NB4 (cell line): ENCODE results near the gene VAV2.

Source experiments
- DNase-seq: peaks from one replicate; pipeline ENCODE4 v3.0.0; 2010; ENCODE audit warnings: low read depth
- H3K4me3 ChIP-seq: one replicate; pipeline ENCODE4 v1.5.1; 2011; ENCODE audit warnings: mild to moderate bottlenecking, low read depth, low read length, moderate library complexity
- MYC ChIP-seq: IDR thresholded peaks from 2 replicates; pipeline ENCODE4 v1.6.1; 2011; ENCODE audit warnings: low read depth, low read length
- POLR2A ChIP-seq: IDR thresholded peaks from 2 replicates; pipeline ENCODE4 v1.6.1; 2011; ENCODE audit warnings: mild to moderate bottlenecking; ENCODE audit not compliant: insufficient read length; ENCODE audit errors: extremely low read depth
- TF ChIP-seq, protein P1 (sequence below): IDR thresholded peaks from one replicate; pipeline ENCODE4 v1.5.1; 2012; ENCODE audit warnings: low read depth, low read length
- TF ChIP-seq, protein P2 (sequence below): IDR thresholded peaks from 2 replicates; pipeline ENCODE4 v1.6.1; 2011; ENCODE audit warnings: low read depth, low read length

The VAV2 gene

DNA sequence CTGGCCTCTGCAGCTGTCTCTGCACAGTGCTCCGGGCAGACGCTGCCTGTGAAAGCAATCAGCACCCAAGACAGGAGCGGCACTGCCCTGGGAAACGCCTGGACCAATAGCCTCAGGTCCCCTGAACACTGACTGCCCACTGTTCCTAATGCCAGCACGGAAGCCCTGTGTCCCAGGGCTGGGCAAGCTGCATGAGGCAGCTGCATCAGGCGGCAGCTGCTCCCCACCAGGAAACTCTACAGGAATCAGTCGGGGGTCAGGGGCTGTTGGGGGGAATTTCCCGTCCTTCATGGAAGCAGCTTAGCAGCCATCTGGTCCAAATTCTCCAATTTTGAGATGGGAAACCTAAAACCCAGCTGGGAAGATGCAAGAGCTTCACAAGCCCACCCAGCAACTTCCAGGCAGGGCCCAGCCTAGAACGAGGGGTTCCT lies 118.6 kb downstream of the VAV2 start:
- TF ChIP-seq MYC = no peak
- no peak for DNase-seq
- H3K4me3 ChIP-seq = no peak overlapping the region

DNA sequence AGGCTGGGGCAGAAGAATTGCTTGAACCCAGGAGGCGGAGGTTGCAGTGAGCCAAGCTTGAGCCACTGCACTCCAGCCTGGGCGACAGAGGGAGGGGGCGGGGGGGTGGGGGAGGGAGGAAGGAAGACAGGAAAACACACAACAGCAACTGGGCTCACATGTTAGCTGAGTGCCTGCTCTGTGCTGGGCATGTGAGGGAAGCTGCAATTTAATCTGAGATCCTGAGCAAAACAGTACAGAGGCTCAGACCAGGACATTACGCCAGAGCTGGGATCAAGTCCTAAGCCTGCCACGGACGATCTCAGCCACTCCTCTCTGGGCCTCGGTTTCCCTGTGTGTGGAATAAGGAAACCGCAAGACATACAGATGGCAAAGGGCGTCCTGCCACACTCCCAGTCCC lies 119.1 kb downstream of the VAV2 start:
- TF ChIP-seq, protein P1, sequence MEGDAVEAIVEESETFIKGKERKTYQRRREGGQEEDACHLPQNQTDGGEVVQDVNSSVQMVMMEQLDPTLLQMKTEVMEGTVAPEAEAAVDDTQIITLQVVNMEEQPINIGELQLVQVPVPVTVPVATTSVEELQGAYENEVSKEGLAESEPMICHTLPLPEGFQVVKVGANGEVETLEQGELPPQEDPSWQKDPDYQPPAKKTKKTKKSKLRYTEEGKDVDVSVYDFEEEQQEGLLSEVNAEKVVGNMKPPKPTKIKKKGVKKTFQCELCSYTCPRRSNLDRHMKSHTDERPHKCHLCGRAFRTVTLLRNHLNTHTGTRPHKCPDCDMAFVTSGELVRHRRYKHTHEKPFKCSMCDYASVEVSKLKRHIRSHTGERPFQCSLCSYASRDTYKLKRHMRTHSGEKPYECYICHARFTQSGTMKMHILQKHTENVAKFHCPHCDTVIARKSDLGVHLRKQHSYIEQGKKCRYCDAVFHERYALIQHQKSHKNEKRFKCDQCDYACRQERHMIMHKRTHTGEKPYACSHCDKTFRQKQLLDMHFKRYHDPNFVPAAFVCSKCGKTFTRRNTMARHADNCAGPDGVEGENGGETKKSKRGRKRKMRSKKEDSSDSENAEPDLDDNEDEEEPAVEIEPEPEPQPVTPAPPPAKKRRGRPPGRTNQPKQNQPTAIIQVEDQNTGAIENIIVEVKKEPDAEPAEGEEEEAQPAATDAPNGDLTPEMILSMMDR = no peak
- TF ChIP-seq POLR2A (no peak), MYC (no peak)
- H3K4me3 ChIP-seq = no peak overlapping the region
- no peak for DNase-seq

DNA sequence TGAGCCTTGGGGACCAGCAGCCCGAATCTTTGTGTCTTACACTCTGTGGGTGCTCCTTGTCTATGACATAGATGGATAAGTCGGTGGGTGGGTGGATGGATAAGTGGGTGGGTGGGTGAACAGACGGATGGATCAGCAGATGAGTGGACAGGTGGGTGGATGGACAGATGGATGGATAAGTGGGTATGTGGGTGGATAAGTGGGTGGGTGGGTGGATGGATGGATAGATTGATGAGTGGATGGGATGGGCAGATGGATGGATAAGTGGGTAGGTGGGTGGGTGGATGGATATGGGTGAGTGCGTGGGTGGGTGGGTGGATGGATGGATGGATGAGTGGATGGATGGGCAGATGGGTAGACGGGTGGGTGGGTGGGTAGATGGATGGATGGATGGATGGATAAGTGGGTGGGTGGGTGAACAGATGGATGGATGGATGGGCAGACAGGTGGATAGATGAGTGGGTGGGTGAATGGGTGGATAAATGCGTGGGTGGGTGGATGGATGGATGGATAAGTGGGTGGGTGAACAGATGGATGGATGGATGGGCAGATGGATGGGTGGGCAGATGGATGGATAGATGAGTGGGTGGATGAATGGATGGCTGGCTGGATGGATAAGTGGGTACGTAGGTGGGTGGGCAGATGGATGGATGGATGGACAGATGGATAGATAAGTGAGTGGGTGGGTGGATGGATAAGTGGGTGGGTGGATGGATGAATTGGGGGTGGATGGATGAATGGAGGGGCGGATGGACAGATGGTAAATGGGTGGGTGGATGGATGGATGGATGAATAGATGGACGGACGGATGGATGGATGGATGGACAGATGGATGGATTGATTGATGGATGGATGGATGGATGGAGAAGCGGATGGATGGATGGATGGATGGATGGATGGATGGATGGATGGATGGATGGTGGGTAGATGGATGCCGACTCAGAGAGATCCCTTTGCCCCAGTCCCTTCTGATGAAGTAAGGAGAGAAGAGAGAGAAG lies 121.2 kb downstream of the VAV2 start:
- no peak for TF ChIP-seq POLR2A
- TF ChIP-seq, protein P2, sequence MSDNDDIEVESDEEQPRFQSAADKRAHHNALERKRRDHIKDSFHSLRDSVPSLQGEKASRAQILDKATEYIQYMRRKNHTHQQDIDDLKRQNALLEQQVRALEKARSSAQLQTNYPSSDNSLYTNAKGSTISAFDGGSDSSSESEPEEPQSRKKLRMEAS = no peak
- TF ChIP-seq, protein P1 = no peak
- no peak for TF ChIP-seq MYC
- no peak for DNase-seq
- no peak overlapping the region for H3K4me3 ChIP-seq

DNA sequence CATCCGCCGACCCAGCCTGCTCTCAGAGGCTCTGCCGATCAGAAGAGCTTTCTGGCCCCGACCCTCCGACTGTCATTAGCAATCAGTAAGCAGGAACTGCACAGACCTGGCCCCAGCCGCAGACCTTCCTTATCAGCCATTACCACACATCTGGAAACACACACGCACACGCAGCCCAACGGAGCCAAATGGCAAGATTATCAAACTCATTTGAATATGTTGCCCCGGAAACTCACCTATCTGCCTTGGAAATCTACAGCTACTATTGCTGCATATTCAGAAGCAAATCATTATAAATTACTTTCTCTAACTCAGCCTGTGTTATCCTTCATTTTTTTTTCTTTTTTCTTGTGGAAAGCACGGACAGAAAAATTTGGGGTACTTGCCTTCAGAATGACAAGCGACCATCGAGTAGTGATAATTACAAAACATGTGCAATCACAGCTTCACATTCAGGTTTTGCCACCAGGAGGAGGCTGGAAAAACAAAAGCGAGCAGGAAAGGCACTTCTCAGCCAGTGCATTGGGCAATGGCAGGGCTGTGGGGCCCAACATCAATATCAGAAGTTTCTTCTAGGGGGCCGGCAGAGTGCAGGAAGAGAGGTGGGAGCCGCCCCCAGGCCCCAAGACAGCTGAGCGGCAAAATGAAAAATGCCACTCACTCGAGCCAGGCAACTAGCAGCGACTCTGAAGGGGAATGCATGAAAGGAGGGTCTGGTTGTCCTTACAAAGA lies 122.3 kb downstream of the VAV2 start:
- DNase-seq = peak; percentile 33
- TF ChIP-seq MYC (no peak), POLR2A (no peak)
- TF ChIP-seq, protein P2 = no peak
- TF ChIP-seq, protein P1 = no peak
- H3K4me3 ChIP-seq = no peak overlapping the region

DNA sequence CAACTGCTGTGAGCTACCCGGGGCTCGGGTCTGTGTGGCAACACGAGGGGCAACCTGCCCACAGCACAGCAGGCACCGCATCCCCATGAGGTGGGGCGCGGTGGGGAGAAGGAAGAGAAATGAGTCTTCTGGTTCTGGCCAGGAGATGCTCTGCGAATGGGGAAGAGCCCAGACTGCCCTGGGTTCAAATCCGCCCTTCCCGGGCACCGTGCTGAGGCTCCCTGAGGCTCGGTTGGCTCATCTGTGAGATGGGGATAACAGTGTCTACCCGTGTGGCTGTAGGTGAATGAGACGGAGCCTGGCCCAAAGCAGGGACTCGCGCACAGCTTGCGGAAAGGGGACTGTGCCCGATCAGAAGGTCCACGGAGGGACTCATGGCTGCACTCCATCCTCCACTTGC lies 123.9 kb downstream of the VAV2 start:
- no peak overlapping the region for H3K4me3 ChIP-seq

DNA sequence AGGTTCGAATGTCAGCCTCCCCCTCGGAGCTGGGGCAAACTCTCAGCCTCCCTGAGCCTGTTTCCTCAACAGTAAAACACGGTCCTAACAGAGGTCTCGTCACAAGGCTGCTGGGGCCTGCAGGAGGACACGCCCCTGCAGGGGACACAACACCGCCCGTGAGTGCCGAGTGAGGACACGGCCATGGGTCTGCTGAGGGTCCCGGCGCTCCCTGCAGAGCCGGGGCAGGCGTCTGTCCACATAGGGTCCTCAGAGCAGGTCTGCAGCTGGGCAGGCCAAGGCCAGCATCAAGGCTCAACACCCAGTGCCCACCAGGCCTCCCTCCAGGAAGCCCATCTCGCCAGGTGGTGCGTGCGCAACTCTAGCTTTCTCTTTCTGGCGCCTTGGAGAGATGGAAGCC lies 125.2 kb downstream of the VAV2 start:
- DNase-seq = no peak

More for the DNA sequence above, 123.9 kb downstream of the VAV2 start:
- no peak for DNase-seq
- TF ChIP-seq, protein P2 = no peak
- TF ChIP-seq MYC = no peak
- TF ChIP-seq, protein P1 = no peak
- no peak for TF ChIP-seq POLR2A

More for the DNA sequence above, 125.2 kb downstream of the VAV2 start:
- no peak for TF ChIP-seq POLR2A
- TF ChIP-seq, protein P1 = no peak
- TF ChIP-seq MYC = no peak
- TF ChIP-seq, protein P2 = no peak
- no peak overlapping the region for H3K4me3 ChIP-seq
